GM21529 (cell line): Measurements from ENCODE around the gene EXD2.
"Not testable (repeated sequence)": the region's sequence is repeated elsewhere in the genome, so short reads cannot be mapped to it uniquely, and the experiment has no call there.

ENCODE experiments used
- ATAC-seq: cut with Tn5 transposase; IDR thresholded peaks from one replicate; pipeline ENCODE4 v1.9.1; 2021; ENCODE audit not compliant: unreplicated experiment

Gene EXD2

GRCh38 chr14:69190191-69190590 lies 1.1 kb upstream of the EXD2 start:
- no peak for ATAC-seq

GRCh38 chr14:69193721-69194120 lies 2.4 kb downstream of the EXD2 start:
- ATAC-seq: no peak

- ATAC-seq: no peak
Observed at GRCh38 chr14:69199786-69200185, 8.5 kb downstream of the EXD2 start.

GRCh38 chr14:69204753-69205152 lies 13.5 kb downstream of the EXD2 start:
- no peak for ATAC-seq

GRCh38 chr14:69207435-69208041 lies 16.2 kb downstream of the EXD2 start:
- ATAC-seq: no peak

GRCh38 chr14:69208666-69209065 lies 17.4 kb downstream of the EXD2 start:
- ATAC-seq: no peak

- ATAC-seq: no peak
Observed at GRCh38 chr14:69214393-69214792, 23.1 kb downstream of the EXD2 start.

- not testable (repeated sequence) for ATAC-seq
Observed at GRCh38 chr14:69217663-69218062, 26.4 kb downstream of the EXD2 start.

- ATAC-seq: no peak
Observed at GRCh38 chr14:69224946-69225345, 33.6 kb downstream of the EXD2 start.

- no peak for ATAC-seq
Observed at GRCh38 chr14:69226178-69226577, 34.9 kb downstream of the EXD2 start.

- ATAC-seq: no peak
Observed at GRCh38 chr14:69226736-69227135, 35.4 kb downstream of the EXD2 start.

GRCh38 chr14:69231486-69231885 lies 40.2 kb downstream of the EXD2 start:
- no peak for ATAC-seq

GRCh38 chr14:69232388-69232787 lies 41.1 kb downstream of the EXD2 start:
- ATAC-seq: no peak

GRCh38 chr14:69234106-69234505 lies 42.8 kb downstream of the EXD2 start:
- no peak for ATAC-seq

GRCh38 chr14:69235708-69236107 lies 44.4 kb downstream of the EXD2 start:
- ATAC-seq: no peak

GRCh38 chr14:69237142-69237541 lies 45.8 kb downstream of the EXD2 start:
- ATAC-seq: no peak

GRCh38 chr14:69237584-69237983 lies 46.3 kb downstream of the EXD2 start:
- ATAC-seq: no peak

GRCh38 chr14:69238883-69239282 lies 47.6 kb downstream of the EXD2 start:
- no peak for ATAC-seq

- no peak for ATAC-seq
Observed at GRCh38 chr14:69240527-69241173, 49.4 kb downstream of the EXD2 start.

GRCh38 chr14:69241577-69241976 lies 50.3 kb downstream of the EXD2 start:
- no peak for ATAC-seq

- no peak for ATAC-seq
Observed at GRCh38 chr14:69242311-69243224, 51.3 kb downstream of the EXD2 start.

- ATAC-seq: no peak
Observed at GRCh38 chr14:69244946-69245345, 53.6 kb downstream of the EXD2 start.
